Activated CD8-positive, alpha-beta memory T cell treated with anti-CD3 and anti-CD28 coated beads, Interleukin-2, amount 50 U/mL, for 1 hour (primary cell): ENCODE results near the gene FOXD4L1.
"Not testable (repeated sequence)": the region's sequence is repeated elsewhere in the genome, so short reads cannot be mapped to it uniquely, and the experiment has no call there.

Source experiments
- DNase-seq: peaks from one replicate; pipeline ENCODE4 v3.0.0-alpha.2; 2020; ENCODE audit errors: extremely low read depth

Gene FOXD4L1

DNA sequence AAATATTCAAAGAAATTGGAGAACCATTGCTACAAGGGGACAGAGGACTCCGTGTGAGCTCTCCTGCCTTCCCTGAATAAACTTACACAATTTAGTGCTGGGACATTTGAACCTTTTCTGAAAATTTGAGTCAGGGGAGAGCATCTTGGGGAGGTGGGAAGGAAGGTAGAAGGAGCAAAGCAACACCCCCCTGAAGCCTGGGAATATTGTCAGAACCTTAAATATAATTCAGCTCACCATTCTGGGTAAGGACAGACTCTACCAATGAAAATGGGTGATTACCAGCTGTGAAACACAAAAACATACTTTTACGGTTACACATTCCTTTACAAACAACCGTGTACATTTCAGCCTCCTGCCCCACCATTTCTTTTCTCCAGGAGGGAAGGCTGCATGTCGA lies at the start of gene FOXD4L1:
TSS of gene FOXD4L1 (plus strand) at position 301 of the 400 bp plus-strand sequence. CDS start 592 bp downstream, outside the sequence.
- not testable (repeated sequence) for DNase-seq

DNA sequence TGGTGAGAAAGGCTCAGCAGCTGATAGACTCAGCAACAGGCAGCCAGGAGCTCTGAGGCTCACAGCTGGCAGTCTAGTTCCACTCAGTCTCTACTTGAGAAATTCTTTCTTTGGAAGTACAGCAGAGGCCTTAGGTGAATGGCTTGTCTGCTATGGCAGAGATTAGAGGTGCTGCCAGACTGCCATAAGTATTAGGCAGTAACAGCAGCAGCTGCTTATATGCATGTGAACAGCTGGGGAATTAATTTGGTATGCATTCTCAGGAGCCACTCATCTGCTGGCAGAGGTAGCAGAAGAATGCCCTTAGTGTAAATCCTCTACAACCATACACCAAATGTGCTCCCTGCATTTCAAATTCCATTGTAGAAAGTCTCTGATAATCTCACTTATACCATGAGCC lies 32.7 kb upstream of the FOXD4L1 start:
- DNase-seq, result not testable (repeated sequence)

DNA sequence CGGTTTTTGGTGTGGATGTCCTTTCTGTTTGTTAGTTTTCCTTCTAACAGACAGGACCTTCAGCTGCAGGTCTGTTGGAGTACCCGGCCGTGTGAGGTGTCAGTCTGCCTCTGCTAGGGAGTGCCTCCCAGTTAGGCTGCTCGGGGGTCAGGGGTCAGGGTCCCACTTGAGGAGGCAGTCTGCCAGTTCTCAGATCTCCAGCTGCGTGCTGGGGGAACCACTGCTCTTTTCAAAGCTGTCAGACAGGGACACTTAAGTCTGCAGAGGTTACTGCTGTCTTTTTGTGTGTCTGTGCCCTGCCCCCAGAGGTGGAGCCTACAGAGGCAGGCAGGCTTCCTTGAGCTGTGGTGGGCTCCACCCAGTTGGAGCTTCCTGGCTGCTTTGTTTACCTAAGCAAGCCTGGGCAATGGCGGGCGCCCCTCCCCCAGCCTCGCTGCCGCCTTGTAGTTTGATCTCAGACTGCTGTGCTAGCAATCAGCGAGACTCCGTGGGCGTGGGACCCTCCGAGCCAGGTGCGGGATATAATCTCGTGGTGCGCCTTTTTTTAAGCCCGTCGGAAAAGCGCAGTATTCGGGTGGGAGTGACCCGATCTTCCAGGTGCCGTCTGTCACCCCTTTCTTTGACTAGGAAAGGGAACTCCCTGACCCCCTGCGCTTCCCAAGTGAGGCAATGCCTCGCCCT lies 21.6 kb upstream of the FOXD4L1 start:
- not testable (repeated sequence) for DNase-seq

DNA sequence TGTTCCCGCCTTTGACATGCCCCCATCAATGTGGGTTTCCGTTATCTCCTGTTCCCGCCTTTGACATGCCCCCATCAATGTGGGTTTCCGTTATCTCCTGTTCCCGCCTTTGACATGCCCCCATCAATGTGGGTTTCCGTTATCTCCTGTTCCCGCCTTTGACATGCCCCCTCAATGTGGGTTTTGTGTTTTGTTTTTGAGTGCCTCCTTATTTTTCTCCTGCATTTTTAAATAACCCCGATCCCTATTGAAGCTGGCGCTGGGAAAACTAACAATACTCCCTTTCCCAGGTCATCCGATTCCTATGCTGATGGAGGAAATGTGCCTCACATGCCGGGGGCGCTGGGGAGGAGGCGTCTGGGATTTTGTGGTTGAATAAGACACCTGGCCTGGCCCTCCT lies 1.9 kb upstream of the FOXD4L1 start:
- DNase-seq, result not testable (repeated sequence)

DNA sequence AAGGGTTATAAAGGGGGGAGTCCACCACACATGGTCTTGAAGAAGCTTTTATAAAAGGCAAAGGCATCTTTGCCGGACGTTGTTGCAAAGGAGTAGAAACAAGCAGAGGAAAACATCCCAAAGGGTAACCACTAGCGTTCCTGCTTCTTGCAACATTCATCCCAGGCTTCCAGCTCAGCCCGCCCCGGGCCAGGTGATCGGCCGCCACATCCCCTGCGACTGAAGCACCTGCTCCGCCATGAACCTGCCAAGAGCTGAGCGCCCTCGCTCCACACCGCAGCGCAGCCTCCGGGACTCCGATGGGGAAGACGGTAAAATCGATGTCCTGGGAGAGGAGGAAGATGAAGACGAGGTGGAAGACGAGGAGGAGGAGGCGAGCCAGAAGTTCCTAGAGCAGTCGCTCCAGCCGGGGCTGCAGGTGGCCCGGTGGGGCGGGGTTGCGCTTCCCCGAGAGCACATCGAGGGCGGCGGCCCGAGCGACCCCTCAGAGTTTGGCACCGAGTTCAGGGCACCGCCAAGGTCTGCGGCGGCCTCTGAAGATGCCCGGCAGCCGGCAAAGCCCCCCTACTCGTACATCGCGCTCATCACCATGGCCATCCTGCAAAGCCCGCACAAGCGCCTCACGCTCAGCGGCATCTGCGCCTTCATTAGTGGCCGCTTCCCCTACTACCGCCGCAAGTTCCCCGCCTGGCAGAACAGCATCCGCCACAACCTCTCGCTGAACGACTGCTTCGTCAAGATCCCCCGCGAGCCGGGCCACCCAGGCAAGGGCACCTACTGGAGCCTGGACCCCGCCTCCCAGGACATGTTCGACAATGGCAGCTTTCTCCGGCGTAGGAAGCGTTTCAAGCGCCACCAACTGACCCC lies 787 bp downstream of the FOXD4L1 start:
- not testable (repeated sequence) for DNase-seq

DNA sequence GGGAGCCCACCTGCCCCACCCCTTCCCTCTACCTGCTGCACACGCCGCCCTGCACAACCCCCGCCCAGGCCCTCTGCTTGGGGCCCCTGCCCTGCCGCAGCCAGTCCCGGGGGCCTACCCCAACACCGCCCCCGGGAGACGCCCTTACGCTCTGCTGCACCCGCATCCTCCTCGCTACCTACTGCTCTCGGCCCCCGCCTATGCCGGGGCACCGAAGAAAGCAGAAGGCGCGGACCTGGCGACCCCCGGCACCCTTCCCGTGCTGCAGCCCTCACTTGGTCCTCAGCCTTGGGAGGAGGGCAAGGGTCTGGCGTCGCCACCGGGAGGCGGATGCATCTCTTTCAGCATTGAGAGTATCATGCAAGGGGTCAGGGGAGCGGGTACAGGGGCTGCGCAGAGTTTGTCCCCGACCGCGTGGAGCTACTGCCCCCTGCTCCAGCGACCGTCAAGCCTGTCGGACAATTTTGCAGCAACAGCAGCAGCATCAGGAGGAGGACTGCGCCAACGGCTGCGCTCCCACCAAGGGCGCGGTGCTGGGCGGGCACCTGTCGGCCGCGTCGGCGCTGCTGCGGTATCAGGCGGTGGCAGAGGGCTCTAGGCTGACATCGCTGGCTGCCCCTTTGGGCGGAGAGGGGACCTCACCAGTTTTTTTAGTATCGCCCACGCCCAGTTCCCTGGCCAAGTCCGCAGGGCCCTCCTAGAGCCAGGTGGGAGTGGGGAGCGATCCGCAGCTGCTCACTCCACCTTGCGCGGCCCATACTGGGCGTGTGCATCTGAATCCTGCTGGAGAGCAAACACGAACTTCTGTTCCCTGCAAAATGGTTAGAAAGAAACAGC lies 1.6 kb downstream of the FOXD4L1 start:
- DNase-seq, result not testable (repeated sequence)

DNA sequence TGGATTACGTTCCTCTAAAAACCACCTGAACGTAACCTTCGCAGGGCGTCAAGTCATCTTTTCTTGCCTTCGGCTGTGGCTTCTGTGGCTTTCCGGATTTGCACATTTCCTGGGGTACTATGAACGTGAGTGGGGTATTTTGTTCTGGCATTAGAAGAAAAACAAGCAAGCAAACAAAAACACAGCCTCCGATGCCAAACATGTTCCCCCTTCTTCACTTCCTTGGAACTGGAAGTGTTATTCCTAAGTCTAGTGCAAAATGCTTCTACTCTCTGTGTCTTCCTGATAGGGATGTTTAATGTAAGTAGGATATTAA lies 2.2 kb downstream of the FOXD4L1 start:
- DNase-seq, result not testable (repeated sequence)

DNA sequence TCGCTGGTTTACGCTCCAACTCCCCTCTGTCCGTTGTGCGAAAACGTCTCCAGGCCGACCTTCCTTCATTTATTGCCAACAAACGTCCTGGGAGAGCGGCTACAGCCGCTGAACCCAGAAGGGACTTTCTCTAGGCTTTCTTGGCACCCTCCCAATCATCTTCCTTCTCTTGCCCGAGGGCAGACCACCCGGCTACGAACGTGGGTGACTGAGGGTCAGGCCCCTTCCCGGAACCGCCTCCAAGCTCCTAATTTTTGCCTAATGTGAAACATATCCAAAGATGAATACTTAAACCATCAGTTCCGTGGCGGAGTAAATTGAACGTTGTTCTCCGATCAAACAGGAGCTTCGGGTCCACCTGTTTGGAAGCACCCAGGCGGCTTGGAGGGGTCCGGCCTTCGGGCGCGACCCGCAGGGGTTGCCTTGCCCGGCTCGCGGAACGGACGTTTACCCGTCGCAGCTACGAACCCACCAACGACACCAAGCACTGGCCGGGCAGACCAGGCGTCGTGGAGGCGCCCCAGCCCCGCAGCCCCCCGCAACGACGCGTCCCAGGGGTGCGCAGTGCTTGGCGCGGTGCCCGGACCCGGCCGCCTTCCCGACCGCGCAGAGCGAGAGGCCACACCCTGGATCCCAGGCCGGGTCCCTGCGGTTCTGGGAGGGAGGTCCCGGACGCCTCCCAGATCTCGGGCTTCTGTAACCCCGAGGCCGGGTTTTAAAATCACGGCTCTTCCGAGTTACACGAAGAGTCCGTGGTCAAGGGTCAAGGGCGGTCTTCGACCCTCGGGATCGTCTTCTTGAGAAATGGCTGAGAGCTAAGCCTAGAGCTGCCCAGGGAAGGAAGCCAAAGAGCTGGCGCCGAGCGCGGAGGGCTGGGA lies 4.0 kb downstream of the FOXD4L1 start:
- DNase-seq, result not testable (repeated sequence)

DNA sequence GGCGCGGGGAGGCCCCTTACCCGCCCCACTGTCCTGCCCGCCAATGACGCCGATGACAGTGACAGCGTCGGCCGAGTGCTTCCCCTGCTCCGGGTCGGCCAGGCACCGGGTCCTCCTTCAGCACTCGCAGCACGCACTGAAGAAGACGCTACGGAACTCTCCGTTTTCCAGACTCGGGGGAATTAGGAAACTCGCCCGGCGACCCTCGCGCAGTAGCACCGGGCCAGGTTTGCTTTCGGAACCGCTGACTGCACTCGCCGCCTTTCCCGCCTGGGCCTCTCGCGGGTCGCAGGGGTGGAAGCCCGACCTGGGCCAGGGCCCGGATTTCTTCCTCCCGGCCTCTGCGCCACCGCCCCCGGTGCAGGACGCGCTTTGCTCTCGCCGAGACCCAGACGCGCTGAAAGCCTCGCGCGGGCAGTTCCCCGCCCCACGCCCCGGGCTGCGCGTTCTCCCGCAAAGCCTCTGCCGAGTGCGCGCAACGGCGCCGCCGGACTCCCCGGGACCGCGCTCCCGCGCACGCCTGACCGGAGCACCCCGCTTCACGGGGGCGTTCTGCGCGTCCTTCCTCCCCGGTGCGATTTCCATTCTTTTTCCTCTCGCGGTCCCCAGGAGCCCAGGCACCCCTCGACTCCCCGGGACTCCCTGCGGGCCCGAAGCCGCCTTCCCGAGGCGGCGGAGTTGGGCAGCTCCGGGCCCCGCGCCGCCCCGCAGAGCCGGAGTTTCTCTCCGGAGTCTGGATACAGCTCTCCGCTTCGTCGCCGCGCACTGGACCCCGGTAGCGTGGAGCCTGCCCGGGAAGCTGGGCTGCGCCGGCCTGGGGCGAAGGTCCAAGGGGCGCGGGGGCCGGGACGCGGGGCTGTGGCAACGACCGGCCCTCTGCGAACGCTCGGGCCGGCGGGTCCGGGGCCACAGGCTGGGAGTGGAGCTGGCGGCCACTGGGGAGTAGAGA lies 4.9 kb downstream of the FOXD4L1 start:
- DNase-seq, result not testable (repeated sequence)

DNA sequence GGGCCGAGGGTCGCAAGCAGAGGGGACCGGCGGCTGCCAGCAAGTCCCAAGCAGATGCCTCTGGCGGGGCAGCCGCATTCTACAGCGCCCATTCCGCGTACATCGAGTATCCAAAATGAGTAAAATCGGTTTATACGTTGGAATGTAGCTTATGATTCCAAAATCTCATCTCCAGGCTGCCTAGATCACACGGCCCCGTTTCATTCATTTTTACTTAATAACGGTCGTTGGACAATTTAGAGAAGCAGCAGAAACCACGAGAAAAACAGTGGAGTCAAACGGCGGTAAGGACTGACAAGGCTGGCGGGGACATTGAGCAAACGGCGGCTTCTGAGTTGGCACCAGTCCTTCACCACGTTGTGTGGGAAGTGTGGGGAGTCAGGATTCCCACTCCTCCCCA lies 5.6 kb downstream of the FOXD4L1 start:
- DNase-seq, result not testable (repeated sequence)

DNA sequence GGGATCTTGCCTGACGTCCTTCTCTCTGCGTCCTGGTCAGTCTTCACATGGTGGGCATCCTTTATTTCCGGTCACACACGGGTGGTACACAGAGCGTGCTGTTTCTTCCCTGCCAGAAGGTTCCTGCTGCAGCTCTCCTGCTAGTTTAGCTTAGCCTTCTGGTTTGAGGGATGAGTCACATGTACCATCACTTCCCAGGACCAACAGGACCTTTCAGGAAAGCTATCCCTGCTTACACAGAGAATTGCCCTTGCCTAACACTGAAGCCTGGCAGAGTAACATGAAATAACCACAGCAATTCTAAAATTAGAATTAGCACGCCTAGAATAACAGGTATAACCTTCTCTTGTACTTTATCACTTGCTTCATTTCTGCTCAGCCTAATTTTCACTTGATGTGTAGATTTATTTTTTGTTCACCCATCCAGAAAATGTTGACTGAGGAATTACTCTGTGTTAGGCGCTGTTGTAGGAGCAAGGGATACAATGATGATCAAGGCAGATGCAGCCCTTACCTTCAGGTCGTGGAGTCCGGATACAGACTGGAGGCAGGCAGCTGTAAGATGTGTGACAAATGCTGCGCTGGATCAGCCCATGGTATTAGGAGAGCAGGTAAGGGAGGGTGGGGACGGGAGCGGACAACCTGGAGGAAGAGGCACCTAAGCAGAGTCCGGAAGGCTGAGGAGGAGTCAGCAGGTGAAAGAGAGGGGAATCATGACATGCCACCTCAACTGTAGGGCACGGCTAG lies 9.1 kb downstream of the FOXD4L1 start:
- DNase-seq, result not testable (repeated sequence)

DNA sequence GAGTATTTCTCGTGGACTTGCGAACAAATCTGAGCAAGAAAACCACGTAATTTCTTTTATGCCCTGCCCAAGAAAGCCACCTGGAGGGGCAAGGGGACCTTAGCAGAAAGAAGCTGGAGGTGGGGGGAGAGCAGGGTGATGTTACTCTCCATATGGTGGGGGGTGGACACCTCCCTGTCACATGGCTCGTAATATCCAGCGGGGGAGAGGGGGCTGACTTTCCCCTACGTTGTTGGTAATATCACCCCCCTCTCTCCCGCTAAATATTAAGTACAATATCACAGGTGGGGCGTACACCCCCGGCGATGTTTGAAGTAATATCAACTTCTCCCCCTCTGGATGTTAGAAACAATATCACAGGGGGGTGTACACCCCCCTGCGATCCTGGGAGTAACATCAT lies 9.7 kb downstream of the FOXD4L1 start:
- not testable (repeated sequence) for DNase-seq

DNA sequence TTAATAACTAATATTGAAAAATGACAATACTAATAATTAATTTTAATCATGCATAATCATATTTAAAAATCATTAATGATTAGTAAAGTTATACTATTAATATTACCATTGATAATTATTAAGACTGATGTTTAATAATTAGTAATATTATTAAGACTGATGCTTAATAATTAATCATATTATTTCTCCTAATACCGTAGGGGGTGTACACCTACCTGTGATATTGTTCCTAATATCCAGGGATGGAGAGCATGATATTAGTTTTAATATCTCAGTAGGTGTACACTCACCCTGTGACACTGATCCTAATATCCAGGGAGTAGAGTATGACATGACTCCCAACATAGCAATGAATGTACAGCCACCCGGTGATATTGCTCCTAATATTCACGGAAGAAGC lies 12.4 kb downstream of the FOXD4L1 start:
- not testable (repeated sequence) for DNase-seq

DNA sequence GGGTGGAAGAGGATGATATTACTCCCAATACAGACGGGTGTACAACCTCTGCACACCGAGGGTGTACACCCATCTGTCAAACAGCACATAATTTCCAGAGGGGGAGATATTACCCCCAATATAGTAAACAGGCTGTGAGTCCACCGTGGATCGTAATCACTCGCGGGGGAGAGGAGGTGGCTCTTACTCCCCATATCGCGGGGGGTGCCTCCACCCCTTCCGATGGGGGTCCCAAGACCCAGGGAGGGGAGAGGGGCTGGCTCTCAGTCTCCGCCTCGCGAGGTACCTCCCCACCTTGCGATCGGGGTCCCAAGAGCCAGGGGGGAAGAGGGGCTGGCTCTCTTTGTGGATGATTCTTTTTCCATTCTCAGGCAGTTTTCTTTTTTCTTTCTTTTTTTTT lies 13.4 kb downstream of the FOXD4L1 start:
- DNase-seq, result not testable (repeated sequence)

DNA sequence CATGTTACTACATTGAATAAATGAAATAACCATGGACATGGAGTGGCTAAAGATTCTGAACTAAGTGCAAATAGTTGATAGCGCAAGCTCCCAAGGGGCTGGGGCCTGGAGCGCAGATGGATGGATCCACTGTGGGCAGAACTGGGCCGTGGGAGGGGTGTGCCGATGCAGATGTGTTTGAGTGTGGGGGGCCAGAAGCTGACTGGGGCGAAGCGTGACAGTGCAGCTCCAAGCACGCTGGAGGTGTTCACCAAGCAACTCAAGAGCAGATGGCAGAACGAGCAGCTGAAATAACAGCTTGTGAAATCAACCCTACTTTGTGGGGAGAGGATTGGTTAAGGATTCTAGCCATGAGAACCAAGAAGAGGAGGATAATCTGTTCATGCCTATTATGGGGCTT lies 17.0 kb downstream of the FOXD4L1 start:
- DNase-seq, result not testable (repeated sequence)

DNA sequence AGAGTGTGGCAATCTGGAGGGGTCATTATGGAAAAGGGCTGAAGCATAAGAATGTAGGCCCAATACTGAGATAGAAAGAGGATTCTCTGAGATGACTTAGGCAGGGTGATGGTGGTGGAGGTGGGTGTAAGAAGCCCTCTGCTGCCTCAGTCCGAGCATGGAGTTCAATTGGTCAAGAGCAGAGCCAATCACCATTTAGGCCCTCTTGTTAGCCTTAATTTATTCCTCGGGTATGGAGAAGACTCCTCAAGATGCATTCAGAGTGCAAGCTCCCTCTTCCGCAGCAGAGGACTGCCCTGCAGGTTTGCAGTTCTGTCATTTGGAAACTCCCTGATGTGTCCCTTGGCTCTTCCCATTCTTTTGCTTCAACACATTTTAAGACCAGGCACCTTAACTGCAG lies 17.5 kb downstream of the FOXD4L1 start:
- DNase-seq, result not testable (repeated sequence)

DNA sequence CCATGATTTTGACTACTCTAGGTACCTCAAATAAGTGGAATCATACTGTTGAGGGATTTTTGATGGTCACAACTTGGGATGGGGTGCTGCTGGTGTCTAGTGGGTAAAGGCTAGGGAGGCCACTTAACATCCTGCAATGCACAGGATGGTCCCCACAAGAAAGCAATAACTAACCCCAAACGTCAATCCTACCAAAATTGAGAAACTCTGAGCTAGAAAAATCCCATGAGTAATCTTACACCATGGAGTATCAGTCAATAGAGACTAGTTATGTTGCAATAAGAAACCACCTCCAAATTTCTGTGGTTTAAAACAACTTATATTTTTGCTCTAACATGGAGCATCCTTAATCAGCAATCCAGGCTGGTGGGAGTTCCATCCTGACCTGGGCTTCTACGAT lies 18.6 kb downstream of the FOXD4L1 start:
- not testable (repeated sequence) for DNase-seq

DNA sequence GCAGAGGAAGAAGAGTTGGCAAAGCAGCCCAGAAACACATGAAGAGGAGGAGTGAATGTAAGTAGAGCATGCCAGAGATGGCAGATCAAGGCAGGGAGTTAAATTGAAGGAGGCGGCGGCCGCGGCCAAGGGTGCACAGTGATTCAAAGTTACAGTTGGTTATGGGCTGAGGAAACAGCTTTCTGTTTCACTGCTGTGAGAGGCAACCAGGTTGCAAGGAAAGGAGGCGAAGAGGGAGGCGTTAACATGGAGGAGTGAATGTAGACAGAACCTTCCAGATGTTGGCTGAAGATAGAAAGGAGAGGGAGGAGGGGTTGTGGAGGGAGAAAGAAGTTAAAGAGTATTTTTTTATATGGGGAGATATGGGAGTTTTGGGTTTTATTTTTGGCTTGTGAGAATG lies 22.4 kb downstream of the FOXD4L1 start:
- not testable (repeated sequence) for DNase-seq

DNA sequence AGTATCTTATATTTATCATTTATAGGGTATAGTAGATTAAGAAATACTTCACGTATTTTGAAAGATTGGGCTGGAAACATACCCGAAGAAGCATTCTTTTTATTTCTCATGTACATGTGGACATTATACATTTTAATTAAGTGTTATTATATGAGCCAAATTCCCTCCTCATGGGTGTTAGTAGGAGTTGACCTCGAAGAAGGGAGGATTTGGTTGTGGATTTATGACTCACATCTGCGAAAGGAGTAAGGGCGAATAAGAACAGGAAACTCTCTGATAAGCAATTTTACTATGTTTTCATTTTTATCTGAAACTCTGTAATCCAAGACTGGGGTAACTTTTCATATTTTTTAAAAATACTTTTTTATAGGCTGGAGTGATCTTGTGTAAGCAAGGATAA lies 23.0 kb downstream of the FOXD4L1 start:
- DNase-seq, result not testable (repeated sequence)
